Left ventricle myocardium superior (tissue), 1 donor: ENCODE measurements around the gene OR2A14. TPM values are rescaled to one million over a fixed set of nuclear protein-coding genes. Genes with fewer than 3 reads are reported as not detected.
A peak's percentile ranks its signal among the peaks of the same experiment; 100 is the strongest.
"Not testable (repeated sequence)": the region's sequence is repeated elsewhere in the genome, so short reads cannot be mapped to it uniquely, and the experiment has no call there.

ENCODE experiments used
- ATAC-seq: fragments of 200-7000 bp; cut with Tn5 transposase; one replicate; pipeline ENCODE4 v1.9.1; 2020; ENCODE audit warnings: mild to moderate bottlenecking, moderate library complexity
- DNase-seq: peaks from one replicate; pipeline ENCODE4 v3.0.0-alpha.2; 2020
- intact Hi-C: fragments of 100-400 bp; cut with micrococcal nuclease; formaldehyde crosslinking; loops from one replicate; pipeline ENCODE4 v1.11.0; 2022
- total RNA-seq: library from RNA; stranded (reverse); fragmentation: NEBNext Ultra II Directional; extraction: Animal tissue kit (Norgen Biotek cat#: 25700); gene quantifications from one replicate; pipeline ENCODE4 v1.2.1, GENCODE V29; 2021
- donor health status: DM: no; HTN: yes; CAD: no; lungs with severe emphysema.

The OR2A14 gene
- total RNA-seq, 1 donor from 2014 or later, result not detected

DNA sequence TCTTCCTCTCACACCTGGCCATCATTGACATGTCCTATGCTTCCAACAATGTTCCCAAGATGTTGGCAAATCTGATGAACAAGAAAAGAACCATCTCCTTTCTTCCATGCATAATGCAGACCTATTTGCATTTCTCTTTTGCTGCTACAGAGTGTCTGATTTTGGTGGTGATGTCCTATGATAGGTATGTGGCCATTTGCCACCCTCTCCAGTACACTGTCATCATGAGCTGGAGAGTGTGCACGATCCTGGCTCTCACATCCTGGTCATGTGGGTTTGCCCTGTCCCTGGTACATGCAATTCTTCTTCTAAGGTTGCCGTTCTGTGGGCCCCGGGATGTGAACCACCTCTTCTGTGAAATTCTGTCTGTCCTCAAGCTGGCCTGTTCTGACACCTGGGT is 19.2 kb downstream of the OR2A14 start:
- intact Hi-C loops, result no loop called here
- no peak for ATAC-seq
- DNase-seq, result no peak

DNA sequence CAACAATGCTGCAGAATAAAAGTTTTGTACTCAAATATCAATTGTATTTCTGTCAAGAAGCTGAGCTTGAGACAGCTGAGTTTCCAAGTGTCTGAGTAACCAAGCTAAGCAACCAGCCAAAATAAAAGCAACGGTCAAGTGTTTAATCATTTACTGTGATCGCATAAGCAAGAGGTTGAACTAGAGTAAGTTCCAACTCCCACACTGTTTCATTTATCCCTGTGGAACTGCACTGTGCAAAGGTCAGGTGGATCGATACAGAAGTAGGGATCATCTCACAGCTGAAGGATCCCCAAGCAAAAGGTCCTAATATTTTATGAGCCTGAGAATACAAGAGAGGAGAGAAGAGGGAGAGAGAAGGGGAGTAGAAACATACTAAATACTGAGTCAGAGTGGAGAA is 21.4 kb downstream of the OR2A14 start:
- intact Hi-C loops, result no loop called here
- no peak for DNase-seq
- no peak for ATAC-seq

GRCh38 chr7:144148224-144148827 is 25.4 kb downstream of the OR2A14 start:
- ATAC-seq (no peak), DNase-seq (no peak)
- intact Hi-C loops, result no loop called here

GRCh38 chr7:144158861-144159260 is 35.9 kb downstream of the OR2A14 start:
- DNase-seq, result no peak
- intact Hi-C loops, result no loop called here
- ATAC-seq, result no peak

- ATAC-seq, result no peak
- DNase-seq, result no peak
- intact Hi-C loops, result no loop called here
Observed at GRCh38 chr7:144164784-144165183, 41.8 kb downstream of the OR2A14 start.

- DNase-seq, intact Hi-C loops, ATAC-seq: not testable (repeated sequence)
Observed at GRCh38 chr7:144171594-144172350, 48.8 kb downstream of the OR2A14 start.

- intact Hi-C loops, result no loop called here
- ATAC-seq, result no peak
- DNase-seq, result no peak
Observed at GRCh38 chr7:144174613-144175012, 51.6 kb downstream of the OR2A14 start.

- peak; percentile 55 for ATAC-seq
Observed at GRCh38 chr7:144178380-144179164, 55.6 kb downstream of the OR2A14 start.

GRCh38 chr7:144179165-144179479 is 56.1 kb downstream of the OR2A14 start:
- intact Hi-C loops, DNase-seq, ATAC-seq: not testable (repeated sequence)

More at GRCh38 chr7:144178380-144179164, 55.6 kb downstream of the OR2A14 start:
- intact Hi-C loops, DNase-seq: not testable (repeated sequence)

Other genes starting within 250 kb of the OR2A14 start
- gene TCAF1, start 221.0 kb upstream of the OR2A14 start, total RNA-seq, result 35.9 TPM
- not detected for gene OR2F2, start 187.9 kb upstream of the OR2A14 start, total RNA-seq
- gene OR2F1, start 168.3 kb upstream of the OR2A14 start, total RNA-seq, result not detected
- gene OR6B1, start 122.9 kb upstream of the OR2A14 start, total RNA-seq, result not detected
- not detected for gene OR2A5, start 74.2 kb upstream of the OR2A14 start, total RNA-seq
- not detected for gene OR2A25, start 53.4 kb upstream of the OR2A14 start, total RNA-seq
- not detected for gene OR2A12, start 36.9 kb upstream of the OR2A14 start, total RNA-seq
- not detected for gene OR2A2, start 13.6 kb upstream of the OR2A14 start, total RNA-seq
- 0.62 TPM for gene CTAGE4, start 60.3 kb downstream of the OR2A14 start, total RNA-seq
- gene ARHGEF35, start 72.7 kb downstream of the OR2A14 start, total RNA-seq, result 0.94 TPM
- not detected for gene OR2A42, start 116.4 kb downstream of the OR2A14 start, total RNA-seq
- gene OR2A7, start 141.6 kb downstream of the OR2A14 start, total RNA-seq, result 0.55 TPM
- not detected for gene CTAGE8, start 146.1 kb downstream of the OR2A14 start, total RNA-seq
- gene OR2A1, start 189.2 kb downstream of the OR2A14 start, total RNA-seq, result not detected
- 1.7 TPM for gene ARHGEF5, start 232.2 kb downstream of the OR2A14 start, total RNA-seq